Bone marrow (tissue), 2 donors: ENCODE measurements around the gene UBE2G2.

Source experiments
- DNase-seq, 2 donors: peaks; one replicate each; lab custom pipeline; 2025; lab: John Stamatoyannopoulos, UW

Gene UBE2G2

GRCh38 chr21:44815225-44815624 is 13.6 kb upstream of the UBE2G2 start:
- no peak for DNase-seq

DNA sequence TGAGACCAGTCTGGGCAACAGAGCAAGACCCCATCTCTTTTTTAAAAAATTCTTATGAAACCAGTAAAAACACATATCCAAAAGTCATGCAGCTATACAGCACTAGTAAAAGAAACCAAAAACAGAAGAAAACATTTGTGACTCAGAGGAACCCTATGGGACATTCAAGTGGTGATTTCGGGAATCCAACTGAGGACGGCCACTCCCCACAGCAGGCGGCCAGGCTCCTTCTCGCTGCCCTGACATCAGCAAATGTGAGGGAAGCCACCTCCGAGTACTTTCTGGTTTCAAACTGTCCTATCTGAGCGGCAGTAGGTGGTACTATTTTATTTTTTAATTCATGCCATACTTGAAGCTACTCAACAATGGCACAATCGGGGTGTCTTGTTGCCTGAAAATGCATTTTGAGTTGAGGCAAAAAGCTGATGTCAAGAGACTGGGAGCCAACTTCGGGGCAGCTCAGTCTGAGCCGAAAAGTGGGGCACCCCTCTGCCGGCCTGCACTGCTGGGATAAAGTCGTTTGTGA is 12.9 kb upstream of the UBE2G2 start:
- DNase-seq = no peak

GRCh38 chr21:44813727-44814126 is 12.1 kb upstream of the UBE2G2 start:
- DNase-seq = no peak

DNA sequence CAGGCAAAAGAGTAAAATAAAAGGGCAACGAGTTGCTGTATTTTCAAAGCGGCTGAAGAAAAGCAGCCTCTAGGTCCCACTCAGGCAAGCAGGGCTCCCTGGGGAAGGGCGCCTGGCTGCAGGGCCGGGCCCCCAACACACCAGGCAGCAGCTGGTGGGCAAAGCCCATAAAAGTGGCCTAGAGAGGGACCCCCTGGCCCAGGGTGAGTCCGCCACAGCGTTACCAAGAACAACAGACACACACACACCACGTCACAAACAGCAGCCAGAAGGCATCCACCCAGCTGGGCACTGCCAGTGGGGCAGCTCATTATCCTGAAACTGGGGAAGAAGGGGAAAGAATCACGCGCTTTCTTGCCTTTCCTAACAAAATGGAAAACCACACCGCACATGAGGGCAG is 11.5 kb upstream of the UBE2G2 start:
- no peak for DNase-seq

DNA sequence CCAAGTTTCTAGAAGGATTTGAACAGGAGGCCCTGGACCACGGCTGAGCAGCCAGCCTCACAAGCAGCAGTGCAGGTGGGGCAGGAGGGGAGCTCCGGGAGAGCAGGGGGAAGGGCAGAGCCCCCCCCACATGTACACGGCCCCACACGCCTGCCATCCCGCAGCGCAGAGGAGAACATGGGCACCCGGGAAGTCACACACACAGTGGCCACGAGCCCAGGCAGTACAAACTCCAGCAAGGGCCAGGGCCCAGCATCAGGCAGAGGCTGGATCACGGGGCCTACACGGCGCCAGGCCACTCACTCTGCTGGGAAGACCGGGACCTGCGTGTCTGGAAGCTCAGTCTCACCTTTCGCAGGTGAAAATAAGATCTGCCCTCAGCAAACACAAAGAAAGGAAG is 11.0 kb upstream of the UBE2G2 start:
- no peak for DNase-seq

DNA sequence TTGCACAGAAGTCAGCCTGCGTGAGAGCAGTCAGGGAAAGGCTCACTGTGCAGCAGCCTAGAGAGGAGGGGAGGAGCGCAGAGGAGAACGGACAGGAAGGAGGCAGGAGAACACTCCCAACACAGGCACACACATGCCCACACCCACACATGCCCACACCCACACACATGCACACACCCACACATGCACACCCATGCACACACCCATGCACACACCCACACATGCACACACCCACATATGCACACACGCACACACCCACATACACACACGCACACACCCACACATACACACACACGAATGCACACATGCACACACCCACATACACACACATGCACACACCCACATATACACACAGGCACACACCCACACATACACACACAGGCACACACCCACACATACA is 9.2 kb upstream of the UBE2G2 start:
- no peak for DNase-seq

DNA sequence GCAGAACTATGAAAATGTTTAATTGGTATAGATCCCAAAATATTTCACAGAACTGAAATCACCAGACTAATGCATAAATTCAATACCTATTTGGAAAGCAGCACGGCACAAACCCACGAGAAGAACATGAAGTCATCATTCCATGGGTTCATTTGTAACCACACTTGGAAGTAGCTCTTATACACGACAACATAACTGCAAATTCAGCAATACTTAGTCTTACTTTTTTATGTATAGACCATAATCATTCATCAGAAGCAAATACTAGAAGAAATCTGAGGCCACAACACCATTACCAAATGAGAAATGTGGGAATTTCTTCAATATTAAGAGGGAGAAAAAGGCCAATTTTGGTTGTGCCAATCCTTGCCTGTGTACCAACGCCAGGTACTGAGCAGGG is 4.2 kb upstream of the UBE2G2 start:
- no peak for DNase-seq

- DNase-seq = no peak
Measured at GRCh38 chr21:44805226-44805625, 3.6 kb upstream of the UBE2G2 start.

DNA sequence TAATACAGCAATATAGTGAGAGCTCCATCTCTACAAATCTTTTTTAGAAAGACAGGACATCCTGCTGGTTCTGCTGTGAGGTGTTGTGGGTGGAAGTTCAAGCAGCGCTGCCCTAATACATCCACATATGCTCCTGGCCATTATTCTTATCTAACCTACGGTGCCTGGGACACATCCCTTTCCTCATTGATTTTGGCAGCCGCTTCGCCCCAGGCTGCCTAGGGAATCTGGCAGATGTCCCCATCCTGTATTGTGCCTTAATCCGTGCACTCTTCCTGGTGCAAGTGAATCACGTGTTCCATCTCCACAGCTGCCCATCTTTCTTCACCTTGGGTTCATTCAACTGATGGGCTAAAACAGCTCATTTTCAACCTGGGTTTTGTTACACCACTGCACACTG is 3.1 kb upstream of the UBE2G2 start:
- DNase-seq = no peak

GRCh38 chr21:44803651-44804050 is 2.0 kb upstream of the UBE2G2 start:
- DNase-seq = no peak

GRCh38 chr21:44802396-44803153 is 955 bp upstream of the UBE2G2 start:
- no peak for DNase-seq

GRCh38 chr21:44800971-44801467 is 601 bp downstream of the UBE2G2 start:
- DNase-seq = no peak

GRCh38 chr21:44800103-44800502 is 1.5 kb downstream of the UBE2G2 start:
- DNase-seq = no peak

DNA sequence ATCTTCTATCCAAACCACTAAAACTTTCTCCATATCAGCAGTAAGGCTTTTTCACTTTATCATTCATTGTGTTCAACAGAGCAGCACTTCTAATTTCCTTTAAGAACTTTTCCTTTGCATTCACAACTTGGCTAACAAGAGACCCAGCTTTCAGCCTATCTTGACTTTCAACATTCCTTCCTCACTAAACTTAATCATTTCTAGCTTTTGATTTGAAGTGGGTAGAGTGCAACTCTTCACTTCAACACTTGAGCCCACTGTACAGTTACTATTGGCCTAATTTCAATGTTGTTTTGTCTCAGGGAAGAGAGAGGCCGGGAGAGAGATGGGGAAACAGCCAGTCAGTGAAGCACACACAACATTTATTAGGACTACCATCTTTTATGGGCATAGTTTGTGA is 2.0 kb downstream of the UBE2G2 start:
- DNase-seq = no peak

- DNase-seq = no peak
Measured at GRCh38 chr21:44797775-44798174, 3.8 kb downstream of the UBE2G2 start.

DNA sequence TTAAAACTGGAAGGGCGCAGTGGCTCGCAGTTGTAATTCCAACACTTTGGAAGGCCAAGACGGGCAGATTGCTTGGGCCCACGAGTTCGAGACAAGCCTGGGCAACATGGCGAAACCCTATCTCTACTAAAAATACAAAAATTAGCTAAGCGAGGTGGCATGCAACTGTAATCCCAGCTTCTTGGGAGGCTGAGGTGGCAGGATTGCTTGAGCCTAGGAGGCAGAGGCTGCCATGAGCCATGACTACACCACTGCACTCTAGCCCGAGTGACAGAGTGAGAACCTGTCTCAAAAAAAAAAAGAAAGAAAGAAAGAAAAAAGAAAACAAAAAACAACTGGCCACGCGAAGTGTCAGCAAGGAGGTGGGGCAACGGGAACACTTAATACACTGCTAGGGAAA is 6.3 kb downstream of the UBE2G2 start:
- no peak for DNase-seq

DNA sequence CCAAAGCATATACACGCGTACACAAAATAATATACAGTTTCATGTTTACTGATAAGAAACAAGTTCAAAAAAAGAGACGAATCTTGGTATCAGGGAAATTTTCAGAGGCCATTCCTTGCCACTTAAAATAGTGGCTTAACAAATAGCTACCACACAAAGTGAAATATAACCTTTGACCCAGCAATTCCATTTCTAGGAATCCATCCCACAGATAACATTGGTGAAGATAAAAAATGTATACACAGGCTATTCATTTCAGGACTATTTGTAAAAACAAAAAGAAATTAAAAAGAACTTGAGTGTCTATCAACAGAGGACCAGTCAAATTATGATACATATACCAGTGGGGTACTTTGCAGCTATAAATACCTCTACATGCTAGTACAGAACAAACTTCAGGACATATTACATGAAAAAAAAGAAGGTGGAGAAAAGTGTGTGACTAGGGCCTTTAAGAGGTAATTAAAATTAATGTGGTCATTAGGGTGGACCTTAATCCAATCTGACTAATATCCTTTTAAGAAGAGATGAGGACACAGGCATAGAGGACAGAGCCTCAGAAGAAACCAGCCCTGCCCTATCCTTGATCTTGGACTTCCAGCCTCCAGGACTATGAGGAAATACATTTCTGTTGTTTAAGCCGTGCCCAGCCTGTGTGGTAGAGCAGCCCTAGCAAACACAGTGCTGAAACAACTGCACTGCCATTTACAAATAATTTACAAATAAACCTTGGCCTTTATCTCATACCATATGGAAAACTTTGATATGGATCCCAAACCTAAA is 7.8 kb downstream of the UBE2G2 start:
- no peak for DNase-seq

DNA sequence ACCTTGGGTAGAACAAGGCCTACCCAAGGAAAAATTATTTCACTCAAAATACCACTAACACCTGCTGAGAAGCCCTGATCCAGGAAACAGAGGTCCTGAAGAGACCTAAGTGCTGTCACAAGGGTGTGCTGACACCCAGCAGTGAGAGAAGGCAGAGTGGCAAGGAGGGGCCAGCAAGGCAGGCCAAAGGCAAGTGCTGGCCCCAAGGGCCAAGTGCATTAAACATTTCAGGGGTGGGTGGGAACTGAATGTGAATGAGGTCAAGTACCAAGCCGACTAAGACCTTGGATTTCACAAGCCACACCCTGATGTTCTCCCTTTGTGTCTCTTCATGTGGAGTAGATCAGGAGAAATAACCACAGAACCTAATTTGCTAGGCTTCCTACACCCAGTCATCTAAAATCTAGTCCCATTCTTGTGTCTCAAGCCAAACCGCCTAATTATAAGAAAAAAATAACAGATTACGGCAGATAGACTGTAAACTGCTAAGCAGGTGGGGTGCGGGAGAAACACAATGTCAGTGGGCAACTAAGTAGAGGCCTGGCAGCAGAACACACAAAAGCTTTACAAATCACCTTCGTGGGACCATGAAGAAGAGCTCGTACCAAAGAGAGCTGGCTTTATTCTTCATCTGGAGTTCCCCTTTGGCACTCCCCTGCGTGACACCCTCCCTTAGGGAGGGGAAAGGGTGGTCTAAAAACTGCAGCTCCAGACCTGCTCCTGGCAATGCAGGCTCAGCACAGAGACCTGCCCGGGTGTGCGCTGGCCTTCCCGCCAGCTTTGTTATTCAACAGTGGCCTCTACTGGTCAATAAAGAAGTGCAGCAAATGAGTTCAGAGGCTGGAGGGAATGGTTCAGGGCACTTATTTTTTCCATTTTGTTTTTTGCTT is 8.7 kb downstream of the UBE2G2 start:
- peak in 1 of 2 donors; percentile 37 for DNase-seq

- DNase-seq = no peak
Measured at GRCh38 chr21:44791993-44792392, 9.6 kb downstream of the UBE2G2 start.

GRCh38 chr21:44791246-44791645 is 10.4 kb downstream of the UBE2G2 start:
- DNase-seq = no peak

DNA sequence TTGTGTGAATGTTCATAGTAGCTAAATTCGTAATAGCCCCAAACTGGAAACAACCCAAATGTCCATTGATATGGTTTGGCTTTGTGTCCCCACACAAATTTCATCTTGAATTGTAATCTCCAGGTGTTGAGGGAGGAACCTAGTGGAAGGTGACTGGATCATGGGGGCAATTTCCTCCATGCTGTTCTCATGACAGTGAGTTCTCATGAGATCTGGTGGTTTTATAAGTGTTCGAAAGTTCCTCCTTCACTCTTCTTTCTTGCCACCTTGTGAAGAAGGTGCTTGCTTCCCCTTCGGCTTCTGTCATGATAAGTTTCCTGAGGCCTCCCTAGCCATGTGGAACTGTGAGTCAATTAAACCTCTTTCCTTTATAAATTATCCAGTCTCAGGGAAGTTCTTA is 11.3 kb downstream of the UBE2G2 start:
- DNase-seq = no peak

DNA sequence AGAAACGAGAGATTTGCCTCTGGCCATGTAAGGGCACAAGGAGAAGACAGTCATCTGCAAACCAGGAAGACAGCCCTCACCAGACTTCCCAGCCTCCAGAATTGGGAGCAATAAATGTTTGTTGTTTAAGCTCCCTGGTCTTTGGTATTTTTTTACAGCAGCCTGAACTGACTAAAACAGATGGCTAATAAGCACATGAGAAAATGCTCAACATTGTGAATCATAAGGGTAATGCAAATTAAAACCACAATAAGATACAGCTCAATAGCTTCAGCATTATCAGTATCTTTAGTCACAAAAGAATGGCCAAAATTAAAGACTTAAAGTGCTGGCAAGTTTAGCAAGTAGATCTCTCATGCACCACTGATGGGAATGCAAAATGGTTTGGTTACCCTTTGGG is 11.7 kb downstream of the UBE2G2 start:
- DNase-seq = no peak
